Activated T-helper 17 cell treated with anti-CD3 and anti-CD28 coated beads, Interleukin-2, amount 50 U/mL, for 72 hours (primary cell): Measurements from ENCODE around the gene FBXW10. TPM values are rescaled to one million over a fixed set of nuclear protein-coding genes. Genes with fewer than 3 reads are reported as not detected.
"Not testable (repeated sequence)": the region's sequence is repeated elsewhere in the genome, so short reads cannot be mapped to it uniquely, and the experiment has no call there.

ENCODE experiments used
- ATAC-seq: fragments of 150-1000 bp; cut with Tn5 transposase; replicated peaks from 2 replicates; pipeline ENCODE4 v1.10.0; 2021; ENCODE audit warnings: mild to moderate bottlenecking, moderate library complexity
- H3K27ac Mint-ChIP-seq: one replicate; pipeline ENCODE4 v1.8.0; 2022; ENCODE audit warnings: mixed read lengths
- H3K27me3 Mint-ChIP-seq: one replicate; pipeline ENCODE4 v1.8.0; 2022; ENCODE audit warnings: mixed read lengths
- H3K36me3 Mint-ChIP-seq: one replicate; pipeline ENCODE4 v1.8.0; 2022; ENCODE audit warnings: low read depth, mild to moderate bottlenecking, mixed read lengths
- H3K4me1 Mint-ChIP-seq: one replicate; pipeline ENCODE4 v1.8.0; 2022; ENCODE audit warnings: mixed read lengths
- H3K4me3 Mint-ChIP-seq: one replicate; pipeline ENCODE4 v1.8.0; 2022; ENCODE audit warnings: mild to moderate bottlenecking, mixed read lengths
- H3K9me3 Mint-ChIP-seq: one replicate; pipeline ENCODE4 v1.8.0; 2022; ENCODE audit warnings: mixed read lengths
- total RNA-seq, 2 donors: library from RNA; stranded (reverse); gene quantifications; one replicate each; pipeline ENCODE4 v1.2.3, GENCODE V29; 2022

The FBXW10 gene
- total RNA-seq, 2 donors from 2014 or later = 0.78 TPM; not detected in 1

GRCh38 chr17:18780991-18781718 is 37.3 kb downstream of the FBXW10 start, which contains the start of gene TVP23B:
Gene TVP23B, plus strand, starts transcription at chr17:18781183. Its CDS starts 111 bp downstream, at chr17:18781294.
- peak within 1 kb of the TSS; percentile 89 for H3K27ac Mint-ChIP-seq
- not testable (repeated sequence) for H3K27me3 Mint-ChIP-seq, H3K9me3 Mint-ChIP-seq
- peaks cover 16% of the 10 kb centered on the region for H3K4me1 Mint-ChIP-seq
- H3K4me3 Mint-ChIP-seq = peak within 1 kb of the TSS; percentile 84
- ATAC-seq = peak; percentile 99
- H3K36me3 Mint-ChIP-seq = peaks cover 17% of the 10 kb centered on the region

GRCh38 chr17:18781805-18782204 is 38.0 kb downstream of the FBXW10 start:
- peak; percentile 19 for ATAC-seq
- not testable (repeated sequence) for H3K9me3 Mint-ChIP-seq, H3K27ac Mint-ChIP-seq, H3K27me3 Mint-ChIP-seq
- Mint-ChIP-seq H3K4me1 (peaks cover 16% of the 10 kb centered on the region), H3K4me3 (peak overlapping the region; percentile 42), H3K36me3 (peaks cover 17% of the 10 kb centered on the region)

- H3K27me3 Mint-ChIP-seq, H3K27ac Mint-ChIP-seq, H3K4me3 Mint-ChIP-seq, H3K9me3 Mint-ChIP-seq, ATAC-seq: not testable (repeated sequence)
- peaks cover 26% of the 10 kb centered on the region for H3K4me1 Mint-ChIP-seq
- peaks cover 51% of the 10 kb centered on the region for H3K36me3 Mint-ChIP-seq
These were observed 42.1 kb downstream of the FBXW10 start for GRCh38 chr17:18785933-18786332.

- not testable (repeated sequence) for H3K4me3 Mint-ChIP-seq, H3K27me3 Mint-ChIP-seq, ATAC-seq
These were observed 43.0 kb downstream of the FBXW10 start for GRCh38 chr17:18786890-18787289.

GRCh38 chr17:18791402-18791801 is 47.5 kb downstream of the FBXW10 start:
- peaks cover 78% of the 10 kb centered on the region for H3K36me3 Mint-ChIP-seq
- not testable (repeated sequence) for H3K27ac Mint-ChIP-seq, H3K4me3 Mint-ChIP-seq, H3K27me3 Mint-ChIP-seq, H3K9me3 Mint-ChIP-seq
- peaks cover 10% of the 10 kb centered on the region for H3K4me1 Mint-ChIP-seq
- peak; percentile 42 for ATAC-seq

More at GRCh38 chr17:18786890-18787289, 43.0 kb downstream of the FBXW10 start:
- not testable (repeated sequence) for H3K9me3 Mint-ChIP-seq, H3K27ac Mint-ChIP-seq
- peaks cover 26% of the 10 kb centered on the region for H3K4me1 Mint-ChIP-seq
- peaks cover 58% of the 10 kb centered on the region for H3K36me3 Mint-ChIP-seq

- not testable (repeated sequence) for H3K4me1 Mint-ChIP-seq, H3K27ac Mint-ChIP-seq, H3K4me3 Mint-ChIP-seq, H3K9me3 Mint-ChIP-seq, H3K27me3 Mint-ChIP-seq, ATAC-seq
- peaks cover 81% of the 10 kb centered on the region for H3K36me3 Mint-ChIP-seq
These were observed 51.0 kb downstream of the FBXW10 start for GRCh38 chr17:18794841-18795240.

GRCh38 chr17:18796887-18797286 is 53.0 kb downstream of the FBXW10 start:
- H3K27ac Mint-ChIP-seq, H3K27me3 Mint-ChIP-seq, H3K4me1 Mint-ChIP-seq, H3K9me3 Mint-ChIP-seq, H3K4me3 Mint-ChIP-seq, ATAC-seq: not testable (repeated sequence)
- peaks cover 84% of the 10 kb centered on the region for H3K36me3 Mint-ChIP-seq

- peaks cover 73% of the 10 kb centered on the region for H3K36me3 Mint-ChIP-seq
- not testable (repeated sequence) for H3K27me3 Mint-ChIP-seq, H3K4me3 Mint-ChIP-seq, ATAC-seq, H3K27ac Mint-ChIP-seq, H3K9me3 Mint-ChIP-seq, H3K4me1 Mint-ChIP-seq
These were observed 59.8 kb downstream of the FBXW10 start for GRCh38 chr17:18803458-18804245.

- not testable (repeated sequence) for H3K36me3 Mint-ChIP-seq, ATAC-seq, H3K4me1 Mint-ChIP-seq, H3K27ac Mint-ChIP-seq, H3K9me3 Mint-ChIP-seq, H3K4me3 Mint-ChIP-seq, H3K27me3 Mint-ChIP-seq
These were observed 72.1 kb downstream of the FBXW10 start for GRCh38 chr17:18815924-18816323.

- not testable (repeated sequence) for H3K27me3 Mint-ChIP-seq, H3K4me3 Mint-ChIP-seq, H3K4me1 Mint-ChIP-seq, H3K27ac Mint-ChIP-seq, H3K9me3 Mint-ChIP-seq, H3K36me3 Mint-ChIP-seq
- ATAC-seq = peak; percentile 57
These were observed 72.9 kb downstream of the FBXW10 start for GRCh38 chr17:18816489-18817371.

- H3K36me3 Mint-ChIP-seq, H3K27ac Mint-ChIP-seq, ATAC-seq, H3K27me3 Mint-ChIP-seq, H3K4me1 Mint-ChIP-seq, H3K9me3 Mint-ChIP-seq, H3K4me3 Mint-ChIP-seq: not testable (repeated sequence)
These were observed 77.6 kb downstream of the FBXW10 start for GRCh38 chr17:18821430-18821829.

- not testable (repeated sequence) for H3K36me3 Mint-ChIP-seq, H3K4me1 Mint-ChIP-seq, H3K27ac Mint-ChIP-seq, H3K9me3 Mint-ChIP-seq, H3K4me3 Mint-ChIP-seq, ATAC-seq, H3K27me3 Mint-ChIP-seq
These were observed 83.8 kb downstream of the FBXW10 start for GRCh38 chr17:18827613-18828012.
